ENCODE measurements around the gene HS2ST1. TPM values are rescaled to one million over a fixed set of nuclear protein-coding genes. Genes with fewer than 3 reads are reported as not detected.

HS2ST1 gene
- total and polyA plus RNA-seq, 10 of the 15 experiments (the other 5 are each of a cell fraction or from before 2014, with no cell fraction given): 5.4 to 30.8 (median 18.6) TPM

DNA sequence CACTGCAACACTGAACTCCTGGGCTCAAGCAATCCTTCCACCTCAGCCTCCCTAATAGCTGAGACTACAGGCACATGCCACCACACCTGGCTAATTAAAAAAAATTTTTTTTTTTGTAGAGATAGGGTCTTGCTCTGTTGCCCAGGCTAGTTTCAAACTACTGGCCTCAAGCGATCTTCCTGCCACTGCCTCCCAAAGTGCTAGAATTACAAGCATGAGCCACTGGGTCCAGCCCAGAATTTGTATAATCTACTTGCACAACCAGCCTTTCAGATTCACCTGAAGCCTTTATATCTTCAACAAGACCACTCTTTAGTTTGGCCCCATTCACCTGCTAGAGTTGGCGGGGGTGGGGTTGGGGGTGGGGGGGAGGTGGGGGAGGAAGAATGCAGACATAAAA is 232.6 kb downstream of the HS2ST1 start:
- RAD21 ChIA-PET (ENCODE audit: unreplicated experiment): interaction anchor here (1.1 kb wide), 1 partner anchor 13 kb away, joined by 3 read pairs; no protein-coding TSS in a partner anchor
- CTCF ChIA-PET: interaction anchor here (0.6 to 1.3 kb wide), 2 partner anchors 148 to 807 kb away, joined by 3 read pairs; no protein-coding TSS in a partner anchor
- BruUV-seq (replicated peaks): no TSS peak

More for the DNA sequence above, 232.6 kb downstream of the HS2ST1 start:
- Histone ChIP-seq H3K4me2 (ENCODE audit: control insufficient read depth, insufficient read depth) (no peak overlapping the region), H3K27ac (ENCODE audit: control insufficient read depth, insufficient read depth) (no peak overlapping the region), H3K9ac (ENCODE audit: control insufficient read depth, insufficient read depth, low read length) (no peak overlapping the region), H3K4me1 (ENCODE audit: control insufficient read depth, insufficient read depth, low read length) (peaks cover 9% of the 10 kb centered on the region), H2AFZ (ENCODE audit: control insufficient read depth, low read depth, low read length) (no peak overlapping the region), H3K4me3 (no peak overlapping the region), H3K36me3 (ENCODE audit: control insufficient read depth in 2 of 2, insufficient read depth in 2 of 2, low read length in 1 of 2) (no peaks in the 10 kb centered on the region), H4K20me1 (ENCODE audit: control insufficient read depth, insufficient read depth) (no peaks in the 10 kb centered on the region), H3K79me2 (ENCODE audit: control insufficient read depth, insufficient read depth, low read length) (no peaks in the 10 kb centered on the region), H3K9me3 (replicated peaks; ENCODE audit: control insufficient read depth, insufficient read depth, low read length) (no peaks in the 10 kb centered on the region; the same call in 2 of the 3 replicates), H3K27me3 (replicated peaks in 1 of 2; ENCODE audit: control insufficient read depth in 2 of 2, insufficient read depth in 2 of 2, low read length in 1 of 2) (no peaks in the 10 kb centered on the region)
- TF ChIP-seq MXI1 (IDR thresholded peaks at IDR 0.05; ENCODE audit: low read depth, low read length) (no peak), TARDBP (IDR thresholded peaks at IDR 0.05; ENCODE audit: borderline replicate concordance) (no peak), HDAC2 (IDR thresholded peaks at IDR 0.05) (no peak), SMARCA5 (IDR thresholded peaks at IDR 0.05) (no peak), YY1 (IDR thresholded peaks at IDR 0.05; ENCODE audit: low read depth, low read length) (no peak), MEF2B (IDR thresholded peaks at IDR 0.05; ENCODE audit: partially characterized antibody, poor library complexity, severe bottlenecking) (no peak), POLR2AphosphoS2 (IDR thresholded peaks at IDR 0.05; ENCODE audit: low read depth, low read length) (no peak), YBX1 (IDR thresholded peaks at IDR 0.05) (no peak), BCL11A (IDR thresholded peaks at IDR 0.05; ENCODE audit: low read depth, low read length) (no peak), SMAD5 (IDR thresholded peaks at IDR 0.05; ENCODE audit: low read depth) (no peak), SIX5 (IDR thresholded peaks at IDR 0.05; ENCODE audit: low read depth, low read length, severe bottlenecking) (no peak), ZNF207 (IDR thresholded peaks at IDR 0.05; ENCODE audit: borderline replicate concordance) (no peak), KLF5 (IDR thresholded peaks at IDR 0.05; ENCODE audit: partially characterized antibody) (no peak), FOXK2 (IDR thresholded peaks at IDR 0.05) (no peak), PAX5 (IDR thresholded peaks at IDR 0.05; ENCODE audit: borderline replicate concordance, low read depth, low read length) (no peak), ZZZ3 (IDR thresholded peaks at IDR 0.05; ENCODE audit: control insufficient read depth, insufficient read length, low read depth) (no peak)
- TF ChIP-seq, protein P1, sequence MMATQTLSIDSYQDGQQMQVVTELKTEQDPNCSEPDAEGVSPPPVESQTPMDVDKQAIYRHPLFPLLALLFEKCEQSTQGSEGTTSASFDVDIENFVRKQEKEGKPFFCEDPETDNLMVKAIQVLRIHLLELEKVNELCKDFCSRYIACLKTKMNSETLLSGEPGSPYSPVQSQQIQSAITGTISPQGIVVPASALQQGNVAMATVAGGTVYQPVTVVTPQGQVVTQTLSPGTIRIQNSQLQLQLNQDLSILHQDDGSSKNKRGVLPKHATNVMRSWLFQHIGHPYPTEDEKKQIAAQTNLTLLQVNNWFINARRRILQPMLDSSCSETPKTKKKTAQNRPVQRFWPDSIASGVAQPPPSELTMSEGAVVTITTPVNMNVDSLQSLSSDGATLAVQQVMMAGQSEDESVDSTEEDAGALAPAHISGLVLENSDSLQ (IDR thresholded peaks at IDR 0.05): no peak
- TF ChIP-seq, protein P2, sequence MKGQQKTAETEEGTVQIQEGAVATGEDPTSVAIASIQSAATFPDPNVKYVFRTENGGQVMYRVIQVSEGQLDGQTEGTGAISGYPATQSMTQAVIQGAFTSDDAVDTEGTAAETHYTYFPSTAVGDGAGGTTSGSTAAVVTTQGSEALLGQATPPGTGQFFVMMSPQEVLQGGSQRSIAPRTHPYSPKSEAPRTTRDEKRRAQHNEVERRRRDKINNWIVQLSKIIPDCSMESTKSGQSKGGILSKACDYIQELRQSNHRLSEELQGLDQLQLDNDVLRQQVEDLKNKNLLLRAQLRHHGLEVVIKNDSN (IDR thresholded peaks at IDR 0.05; ENCODE audit: borderline replicate concordance, extremely low read length, insufficient read depth, low read depth, low read length): no peak
- TF ChIP-seq, protein P3, sequence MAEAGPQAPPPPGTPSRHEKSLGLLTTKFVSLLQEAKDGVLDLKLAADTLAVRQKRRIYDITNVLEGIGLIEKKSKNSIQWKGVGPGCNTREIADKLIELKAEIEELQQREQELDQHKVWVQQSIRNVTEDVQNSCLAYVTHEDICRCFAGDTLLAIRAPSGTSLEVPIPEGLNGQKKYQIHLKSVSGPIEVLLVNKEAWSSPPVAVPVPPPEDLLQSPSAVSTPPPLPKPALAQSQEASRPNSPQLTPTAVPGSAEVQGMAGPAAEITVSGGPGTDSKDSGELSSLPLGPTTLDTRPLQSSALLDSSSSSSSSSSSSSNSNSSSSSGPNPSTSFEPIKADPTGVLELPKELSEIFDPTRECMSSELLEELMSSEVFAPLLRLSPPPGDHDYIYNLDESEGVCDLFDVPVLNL (IDR thresholded peaks at IDR 0.05; ENCODE audit: low read depth, low read length): no peak
- ChIA-PET SMC1A (ENCODE audit: uncharacterized antibody, unreplicated experiment) (interaction anchor here (1.4 kb wide), 2 partner anchors 13 to 133 kb away, joined by 4 to 5 read pairs; no protein-coding TSS in a partner anchor), POLR2A (no interaction called here)
- intact Hi-C loops (cut with micrococcal nuclease; ENCODE audit: unreplicated experiment): no loop called here
- no peak for ATAC-seq
- in situ Hi-C loops (cut with MboI): no loop called here
- FAIRE-seq: no peak
- no peak for DNase-seq (ENCODE audit: low read depth, low spot score)
- 4% methylated on average over 2 of the region's 2 CpGs for WGBS (ENCODE audit: insufficient coverage, insufficient replicate concordance, low lambda C conversion rate, missing lambda C conversion rate)
